ENCODE data around the gene PRKAB1. TPM values are rescaled to one million over a fixed set of nuclear protein-coding genes. Genes with fewer than 3 reads are reported as not detected.
A peak's percentile ranks its signal among the peaks of the same experiment; 100 is the strongest.

PRKAB1 gene
- total RNA-seq, 1 experiment from 2014 or later = 42.2 TPM

DNA sequence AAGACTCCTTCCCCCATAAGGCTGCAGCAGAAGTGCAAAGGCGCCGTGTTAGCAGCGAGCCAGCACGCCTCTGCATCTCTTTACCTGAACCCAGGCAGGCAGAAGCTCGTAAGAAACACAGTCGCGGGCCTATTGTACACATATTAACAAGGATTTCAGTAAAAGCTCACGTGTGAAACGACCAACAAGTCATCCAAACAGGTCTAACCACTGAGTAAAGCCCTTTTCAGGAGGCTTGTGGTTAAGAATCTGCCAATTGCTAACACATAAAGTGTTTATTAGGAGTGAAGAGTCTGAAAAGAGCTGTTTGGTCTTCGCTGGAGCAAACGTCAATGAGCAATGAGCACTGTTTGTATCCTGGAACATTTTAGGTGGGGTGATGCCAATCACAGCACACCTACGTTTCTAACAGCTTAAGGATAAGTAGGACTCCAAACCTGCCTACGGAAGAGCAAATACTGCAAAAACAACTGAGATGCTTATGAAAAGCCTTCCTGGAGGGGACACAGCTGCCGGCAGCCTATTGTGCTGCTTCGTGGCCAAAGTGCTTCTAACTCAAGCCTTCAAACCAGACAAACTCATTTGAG is 43.1 kb downstream of the PRKAB1 start:
- Mint-ChIP-seq H3K36me3 (ENCODE audit: insufficient read depth in 1 of 3, low read depth in 3 of 3) (peaks cover 52 to 93% (median 85%) of the 10 kb centered on the region in 3 experiments; a peak in 6 of 7 replicates), H3K27me3 (ENCODE audit: low read depth) (no peaks in the 10 kb centered on the region), H3K27ac (peak overlapping the region in 1 of 3 experiments; percentile 48; a peak in 1 of 7 replicates), H3K4me1 (no peaks in the 10 kb centered on the region), H3K9me3 (no peaks in the 10 kb centered on the region), H3K4me3 (no peak overlapping the region)
- Histone ChIP-seq H3K4me1 (ENCODE audit: insufficient read depth, low read length) (no peaks in the 10 kb centered on the region), H2AK5ac (ENCODE audit: insufficient read length, low read length) (no peak overlapping the region), H3K4ac (ENCODE audit: low read depth, low read length) (no peak overlapping the region), H3K23me2 (ENCODE audit: insufficient read length, low read depth, low read length, poor library complexity, severe bottlenecking) (no peaks in the 10 kb centered on the region), H3K18ac (ENCODE audit: insufficient read length, low read depth, low read length) (no peak overlapping the region), H3T11ph (ENCODE audit: low read length) (no peak overlapping the region), H3K23ac (ENCODE audit: insufficient read length, low read depth, low read length) (no peak overlapping the region), H3K27me3 (ENCODE audit: insufficient read depth, low read length) (no peaks in the 10 kb centered on the region), H2BK120ac (ENCODE audit: low read depth, low read length, poor library complexity, severe bottlenecking) (no peak overlapping the region), H4K5ac (ENCODE audit: insufficient read length, low read depth, low read length) (no peak overlapping the region), H2BK20ac (ENCODE audit: low read depth, low read length, poor library complexity, severe bottlenecking) (no peak overlapping the region), H2BK15ac (ENCODE audit: low read depth, low read length) (no peak overlapping the region), H2AFZ (ENCODE audit: low read length) (no peak overlapping the region), H4K91ac (ENCODE audit: insufficient read length, low read depth, low read length) (no peak overlapping the region), H3K4me2 (ENCODE audit: insufficient read depth, insufficient read length, low read length) (no peak overlapping the region), H3K14ac (ENCODE audit: insufficient read depth, low read length) (no peak overlapping the region), H3K9me3 (ENCODE audit: control insufficient read depth, low read depth, low read length) (no peaks in the 10 kb centered on the region), H2BK5ac (ENCODE audit: insufficient read length, low read length) (no peak overlapping the region), H4K20me1 (ENCODE audit: control insufficient read depth, insufficient read depth, insufficient read length) (no peaks in the 10 kb centered on the region), H3K79me2 (ENCODE audit: insufficient read depth, low read length) (no peaks in the 10 kb centered on the region), H3K56ac (ENCODE audit: insufficient read length, low read depth, low read length) (no peak overlapping the region), H3K9ac (ENCODE audit: extremely low read depth, insufficient read length, low read length) (no peak overlapping the region), H2BK12ac (ENCODE audit: insufficient read length, low read depth, low read length) (no peak overlapping the region), H4K8ac (replicated peaks; ENCODE audit: insufficient read length, low read depth, low read length) (no peak overlapping the region), H3K79me1 (ENCODE audit: insufficient read depth, low read depth, low read length, poor library complexity, severe bottlenecking) (no peaks in the 10 kb centered on the region), H3K27ac (ENCODE audit: insufficient read length, low read depth, low read length) (no peak overlapping the region)
- WGBS (ENCODE audit: extremely low coverage, insufficient read length, low lambda C conversion rate) = no CpG with 5 or more reads among the region's 15 CpGs
- no peak for TF ChIP-seq CTCF (conservative IDR thresholded peaks at IDR 0.05)
- DNase-seq = no peak

Data from H9 (cell line).